H1 (cell line): ENCODE results near the gene KRTAP12-4. TPM values are rescaled to one million over a fixed set of nuclear protein-coding genes. Genes with fewer than 3 reads are reported as not detected.

Source experiments
- BCL11A ChIP-seq, 2 experiments: IDR thresholded peaks; one replicate each; pipeline ENCODE4 v1.6.1; 2011; ENCODE audit warnings: low read depth in 2 of 2, low read length in 2 of 2, mild to moderate bottlenecking in 2 of 2
- CHD7 ChIP-seq: fragments of 300-600 bp; sonication (generic); IDR thresholded peaks from 2 replicates; pipeline ENCODE4 v1.7.1; 2012; ENCODE audit warnings: low read length, moderate library complexity, mild to moderate bottlenecking, inconsistent platforms; ENCODE audit not compliant: insufficient replicate concordance
- GTF2F1 ChIP-seq: IDR thresholded peaks from 2 replicates; pipeline ENCODE4 v1.6.1; 2012; ENCODE audit warnings: low read depth, low read length, improper control_type of control experiment, borderline replicate concordance
- MAFK ChIP-seq: IDR thresholded peaks from 2 replicates; pipeline ENCODE4 v1.6.1; 2012; ENCODE audit warnings: low read depth, mild to moderate bottlenecking, improper control_type of control experiment, low read length
- RAD21 ChIP-seq, 2 experiments: IDR thresholded peaks in 1 of 2; conservative IDR thresholded peaks in 1 of 2; 2 replicates each; pipeline ENCODE4 v1.6.1; 2011; ENCODE audit warnings: low read depth in 2 of 2, low read length in 2 of 2, improper control_type of control experiment in 1 of 2, inconsistent platforms in 1 of 2, mild to moderate bottlenecking in 1 of 2, moderate library complexity in 1 of 2
- SIRT6 ChIP-seq: IDR thresholded peaks from one replicate; pipeline ENCODE4 v1.7.1; 2012; ENCODE audit warnings: low read length, inconsistent platforms
- SP4 ChIP-seq: IDR thresholded peaks from 2 replicates; pipeline ENCODE4 v1.6.1; 2012; ENCODE audit warnings: low read length, inconsistent platforms
- TEAD4 ChIP-seq: IDR thresholded peaks from 2 replicates; pipeline ENCODE4 v1.6.1; 2012; ENCODE audit warnings: low read depth, low read length, inconsistent platforms, mixed read lengths
- polyA plus RNA-seq, 7 experiments: library from polyadenylated mRNA; depleted of rRNA in 3 of 7; stranded (reverse) in 5 of 7; unstranded in 2 of 7; fragments of >200 nt in 5 of 7; fragments of 200-250 nt in 2 of 7; gene quantifications; 1 replicate in 5 of 7; 2 replicates in 1 of 7; 4 replicates in 1 of 7; pipeline versions ENCODE4 v1.2.1 to v1.2.3, GENCODE V29; 2011 to 2013; ENCODE audit warnings: missing spikeins in 2 of 7, mixed read lengths in 2 of 7
- total RNA-seq: library from RNA; stranded (reverse); fragmentation: NEBNext Ultra II Directional; extraction: Animal tissue kit (Norgen Biotek cat#: 25700); gene quantifications from 2 replicates; pipeline ENCODE4 v1.2.1, GENCODE V29; 2021

Gene KRTAP12-4
- total and polyA plus RNA-seq, 2 of the 8 experiments (the other 6 are each of a cell fraction or from before 2014, with no cell fraction given) = not detected

GRCh38 chr21:44617071-44617501 lies 37.4 kb downstream of the KRTAP12-4 start (continued):
- TF ChIP-seq CHD7 (no peak), MAFK (no peak), TEAD4 (0 out of 2 replicates have a peak, but pooled peaks have one; percentile 13), RAD21 (IDR thresholded peaks at IDR 0.05 in 1 of 2, conservative IDR thresholded peaks at IDR 0.05 in 1 of 2; ENCODE audit: low read depth in 2 of 2, low read length in 2 of 2) (peak; percentile 25 to 35; a peak in 3 of 4 replicates), SP4 (no peak), SIRT6 (no peak), GTF2F1 (no peak), BCL11A (IDR thresholded peaks at IDR 0.05; ENCODE audit: low read depth in 2 of 2, low read length in 2 of 2) (no peak)
